ENCODE data around the gene SAFB.

DNA sequence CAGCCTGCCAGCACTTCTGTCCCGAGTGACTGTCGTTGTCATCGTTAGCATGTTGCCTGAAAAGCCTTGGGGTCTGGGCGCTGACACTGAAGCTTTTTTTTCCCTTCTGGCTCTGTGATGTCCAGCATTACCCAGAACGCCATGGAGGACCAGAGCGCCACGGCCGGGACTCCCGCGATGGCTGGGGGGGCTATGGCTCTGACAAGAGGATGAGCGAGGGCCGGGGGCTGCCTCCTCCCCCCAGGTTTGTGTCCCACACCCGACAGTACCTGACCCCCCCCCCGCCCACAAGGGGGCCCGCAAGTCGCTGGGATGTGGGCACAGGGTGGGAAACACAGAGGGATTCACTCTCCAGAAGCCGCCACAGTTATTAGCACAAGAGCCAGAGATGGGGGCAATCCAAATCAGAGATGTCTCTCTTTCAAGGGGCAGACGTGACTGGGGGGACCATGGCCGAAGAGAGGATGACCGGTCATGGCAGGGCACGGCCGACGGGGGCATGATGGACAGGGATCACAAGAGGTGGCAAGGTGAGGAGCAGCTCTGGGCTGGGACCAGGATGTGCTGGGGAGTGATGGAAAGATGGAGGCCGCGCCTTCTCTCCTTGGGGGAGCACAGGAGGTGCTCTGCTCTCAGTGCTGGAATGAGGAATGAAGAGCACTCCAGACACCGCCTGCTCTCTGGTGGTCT, 44.2 kb downstream of the SAFB start:
- TF ChIP-seq EZH2 (IDR thresholded peaks at IDR 0.05; ENCODE audit: insufficient read depth, poor library complexity, severe bottlenecking) (no peak), EZH2phosphoT487 (IDR thresholded peaks at IDR 0.05; ENCODE audit: insufficient read depth, low read depth) (no peak)
